AG09309 (cell line): Measurements from ENCODE around the gene DPP6.

ENCODE experiments used
- DNase-seq: peaks from one replicate; pipeline ENCODE4 v3.0.0-alpha.2; 2010; ENCODE audit warnings: low read depth
- H3K4me3 ChIP-seq: 2 replicates; pipeline ENCODE4 v1.5.1; 2011; ENCODE audit warnings: mild to moderate bottlenecking, low read depth, low read length, moderate library complexity; ENCODE audit not compliant: control insufficient read depth
- TF ChIP-seq, protein P1 (sequence below): IDR thresholded peaks from 2 replicates; pipeline ENCODE4 v1.5.1; 2011; ENCODE audit warnings: mild to moderate bottlenecking, low read depth, low read length, inconsistent platforms; ENCODE audit not compliant: insufficient read depth, control insufficient read depth; ENCODE audit errors: missing control alignments

Gene DPP6

DNA sequence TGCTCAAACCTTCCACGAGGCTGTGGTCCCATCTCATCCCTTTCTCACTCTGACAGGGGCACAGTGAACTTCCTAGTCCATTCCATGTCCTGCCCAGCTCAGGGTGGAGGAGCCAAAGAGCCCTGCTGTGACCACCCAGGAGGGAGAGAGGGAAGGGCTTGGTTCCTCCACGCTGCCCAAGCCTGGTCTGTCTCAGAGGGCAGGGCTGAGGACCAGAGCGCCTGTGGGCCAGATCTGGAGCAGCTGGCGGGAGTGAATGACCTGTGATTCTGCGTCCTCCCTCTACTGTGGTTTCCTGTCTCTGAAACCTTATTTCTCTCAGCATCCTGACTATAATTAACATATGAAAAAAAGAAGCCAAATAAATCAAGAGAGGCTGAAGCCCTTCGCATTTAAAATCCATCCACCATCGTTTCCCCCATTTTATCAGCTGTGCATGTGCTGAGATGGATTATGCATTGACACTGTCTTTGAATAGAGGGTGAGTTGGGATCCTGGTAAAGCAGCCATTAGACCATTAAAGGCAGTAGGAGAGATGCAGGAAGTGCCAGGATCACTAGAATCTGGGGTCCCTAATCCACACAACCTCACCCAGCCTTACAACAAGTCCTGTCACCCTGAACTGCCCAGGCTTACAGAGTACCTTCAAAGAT lies 165.6 kb downstream of the DPP6 start:
- TF ChIP-seq, protein P1, sequence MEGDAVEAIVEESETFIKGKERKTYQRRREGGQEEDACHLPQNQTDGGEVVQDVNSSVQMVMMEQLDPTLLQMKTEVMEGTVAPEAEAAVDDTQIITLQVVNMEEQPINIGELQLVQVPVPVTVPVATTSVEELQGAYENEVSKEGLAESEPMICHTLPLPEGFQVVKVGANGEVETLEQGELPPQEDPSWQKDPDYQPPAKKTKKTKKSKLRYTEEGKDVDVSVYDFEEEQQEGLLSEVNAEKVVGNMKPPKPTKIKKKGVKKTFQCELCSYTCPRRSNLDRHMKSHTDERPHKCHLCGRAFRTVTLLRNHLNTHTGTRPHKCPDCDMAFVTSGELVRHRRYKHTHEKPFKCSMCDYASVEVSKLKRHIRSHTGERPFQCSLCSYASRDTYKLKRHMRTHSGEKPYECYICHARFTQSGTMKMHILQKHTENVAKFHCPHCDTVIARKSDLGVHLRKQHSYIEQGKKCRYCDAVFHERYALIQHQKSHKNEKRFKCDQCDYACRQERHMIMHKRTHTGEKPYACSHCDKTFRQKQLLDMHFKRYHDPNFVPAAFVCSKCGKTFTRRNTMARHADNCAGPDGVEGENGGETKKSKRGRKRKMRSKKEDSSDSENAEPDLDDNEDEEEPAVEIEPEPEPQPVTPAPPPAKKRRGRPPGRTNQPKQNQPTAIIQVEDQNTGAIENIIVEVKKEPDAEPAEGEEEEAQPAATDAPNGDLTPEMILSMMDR: no peak
- no peak for DNase-seq
- H3K4me3 ChIP-seq: no peak overlapping the region

DNA sequence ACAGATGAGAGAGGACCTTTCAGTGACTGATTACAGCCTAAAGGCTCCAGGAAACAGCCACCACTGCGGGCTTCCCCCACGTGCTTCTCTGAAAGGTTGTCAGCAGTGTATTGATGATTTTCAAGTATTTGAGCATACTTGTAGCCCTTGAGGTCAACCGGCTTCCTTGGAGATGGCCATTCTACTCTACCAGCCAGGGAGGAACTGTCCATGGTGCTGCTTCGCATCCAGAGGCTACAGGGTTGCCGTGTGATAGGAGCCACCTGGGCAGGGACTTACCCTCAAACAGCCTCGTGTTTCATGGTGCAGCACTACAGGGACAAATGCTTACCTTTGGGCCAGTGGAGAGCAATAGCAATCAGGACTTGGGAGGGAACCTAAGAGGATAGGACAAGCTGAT lies 179.5 kb downstream of the DPP6 start:
- H3K4me3 ChIP-seq: no peak overlapping the region
- TF ChIP-seq, protein P1: no peak
- no peak for DNase-seq

- DNase-seq: no peak
- TF ChIP-seq, protein P1: no peak
- H3K4me3 ChIP-seq: no peak overlapping the region
These were observed 180.5 kb downstream of the DPP6 start for GRCh38 chr7:154232700-154233099.

DNA sequence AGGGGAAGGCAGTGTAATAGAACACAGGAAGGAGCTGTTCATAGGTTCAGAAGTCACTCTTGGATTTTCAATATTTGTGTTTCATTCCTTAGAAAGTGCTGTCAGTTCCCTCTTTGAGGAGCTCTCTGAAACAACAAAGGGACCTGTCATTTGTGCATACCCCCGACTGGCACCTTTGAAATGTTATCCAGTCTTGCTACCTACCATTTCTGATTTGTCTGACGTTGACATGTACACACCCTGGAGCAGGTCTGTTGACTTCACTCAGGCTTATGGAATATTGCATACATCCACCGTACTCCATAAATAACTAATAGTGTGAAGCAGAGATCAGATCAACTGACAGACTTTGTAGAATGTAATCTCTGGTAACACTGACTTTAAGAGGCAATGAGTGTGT lies 189.8 kb downstream of the DPP6 start:
- TF ChIP-seq, protein P1: no peak
- H3K4me3 ChIP-seq: no peak overlapping the region
- DNase-seq: no peak

DNA sequence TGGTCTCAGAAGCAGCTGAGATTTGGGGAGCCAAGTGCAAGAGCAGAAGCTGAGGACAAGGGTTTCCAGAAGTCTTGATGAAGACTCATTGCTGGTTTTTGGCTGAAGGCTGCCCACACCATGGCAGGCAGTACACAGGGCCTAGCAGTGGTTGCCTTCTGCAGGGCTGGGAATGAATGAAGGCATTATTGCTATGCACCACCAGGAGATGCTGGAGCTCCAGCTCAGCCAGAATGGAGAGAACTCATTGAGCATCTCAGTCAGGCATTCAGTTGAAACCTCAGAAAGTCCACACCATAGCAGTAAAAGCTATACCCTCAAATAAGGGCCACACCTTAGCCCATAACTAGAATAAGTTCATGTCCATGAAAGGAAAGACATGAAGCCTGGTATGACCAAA lies 190.5 kb downstream of the DPP6 start:
- no peak for DNase-seq

GRCh38 chr7:154252046-154252445 lies 199.8 kb downstream of the DPP6 start:
- TF ChIP-seq, protein P1: no peak
- no peak for DNase-seq
- no peak overlapping the region for H3K4me3 ChIP-seq

More for the DNA sequence above, 190.5 kb downstream of the DPP6 start:
- TF ChIP-seq, protein P1: no peak
- no peak overlapping the region for H3K4me3 ChIP-seq
